Neural cell (in vitro differentiated cells): ENCODE measurements around the gene ATP2C2. TPM values are rescaled to one million over a fixed set of nuclear protein-coding genes. Genes with fewer than 3 reads are reported as not detected.

ENCODE experiments used
- H2AFZ ChIP-seq: fragments of 200-600, 300-800 bp; sonication (generic), shearing (Covaris generic); 2 replicates; pipeline ENCODE4 v1.6.0; 2014; ENCODE audit warnings: low read depth, mild to moderate bottlenecking, antibody characterized with exemption, low read length, moderate library complexity
- H3F3A ChIP-seq: fragments of 200-600 bp; shearing (Covaris generic); 2 replicates; pipeline ENCODE4 v1.6.1; 2016; ENCODE audit warnings: mild to moderate bottlenecking, moderate library complexity, mixed read lengths, antibody characterized with exemption, low read length; ENCODE audit not compliant: insufficient read depth, poor library complexity, severe bottlenecking
- H3K27ac ChIP-seq: fragments of 200-600, 300-800 bp; sonication (generic), shearing (Covaris generic); 2 replicates; pipeline ENCODE4 v1.5.1; 2014; ENCODE audit warnings: mild to moderate bottlenecking, low read length, moderate library complexity
- H3K27me3 ChIP-seq: fragments of 300-800, 200-600 bp; sonication (generic), shearing (Covaris generic); 2 replicates; pipeline ENCODE4 v1.6.0; 2014; ENCODE audit warnings: mild to moderate bottlenecking, low read depth, low read length, moderate library complexity; ENCODE audit not compliant: insufficient read depth
- H3K36me3 ChIP-seq: fragments of 300-800, 200-600 bp; sonication (generic), shearing (Covaris generic); 2 replicates; pipeline ENCODE4 v1.5.1; 2014; ENCODE audit warnings: mild to moderate bottlenecking, antibody characterized with exemption, low read length, moderate library complexity; ENCODE audit not compliant: insufficient read depth
- H3K4me2 ChIP-seq: fragments of 300-800, 200-600 bp; sonication (generic), shearing (Covaris generic); 2 replicates; pipeline ENCODE4 v1.6.0; 2014; ENCODE audit warnings: mild to moderate bottlenecking, low read length
- H3K4me3 ChIP-seq: fragments of 300-800, 200-600 bp; sonication (generic), shearing (Covaris generic); 2 replicates; pipeline ENCODE4 v1.5.1; 2014; ENCODE audit warnings: mild to moderate bottlenecking, low read length, moderate library complexity
- H3K79me2 ChIP-seq: fragments of 200-600 bp; shearing (Covaris generic); replicated peaks from 2 replicates; pipeline ENCODE4 v1.6.0; 2014; ENCODE audit warnings: mild to moderate bottlenecking, low read length, moderate library complexity; ENCODE audit not compliant: insufficient read depth
- H3K9ac ChIP-seq: fragments of 300-800, 200-600 bp; sonication (generic), shearing (Covaris generic); 2 replicates; pipeline ENCODE4 v1.6.1; 2016; ENCODE audit warnings: mild to moderate bottlenecking, low read length, mixed read lengths
- H3K9me2 ChIP-seq: fragments of 200-600 bp; shearing (Covaris generic); 2 replicates; pipeline ENCODE4 v1.6.1; 2016; ENCODE audit warnings: mild to moderate bottlenecking, low read length, mixed read lengths; ENCODE audit not compliant: insufficient read depth
- H3K9me3 ChIP-seq: fragments of 200-600, 300-800 bp; sonication (generic), shearing (Covaris generic); 2 replicates; pipeline ENCODE4 v1.6.1; 2016; ENCODE audit warnings: mild to moderate bottlenecking, mixed run types, low read length, moderate library complexity, mixed read lengths
- H4K20me1 ChIP-seq: fragments of 200-600 bp; shearing (Covaris generic); 2 replicates; pipeline ENCODE4 v1.6.1; 2016; ENCODE audit warnings: mild to moderate bottlenecking, mixed run types; ENCODE audit not compliant: insufficient read depth
- EP300 ChIP-seq: fragments of 450-650 bp; conservative IDR thresholded peaks from 2 replicates; pipeline ENCODE4 v1.6.1; 2014; ENCODE audit warnings: antibody characterized with exemption, mild to moderate bottlenecking, moderate library complexity; ENCODE audit not compliant: poor library complexity, severe bottlenecking
- EZH2 ChIP-seq: fragments of 200-600, 300-800 bp; shearing (Covaris generic), sonication (generic); IDR thresholded peaks from 2 replicates; pipeline ENCODE4 v1.6.1; 2014; ENCODE audit warnings: antibody characterized with exemption, low read length, borderline replicate concordance, mild to moderate bottlenecking; ENCODE audit not compliant: insufficient read depth, poor library complexity, severe bottlenecking
- MXI1 ChIP-seq: fragments of 450-650 bp; conservative IDR thresholded peaks from 2 replicates; pipeline ENCODE4 v1.6.1; 2014; ENCODE audit warnings: antibody characterized with exemption, mild to moderate bottlenecking; ENCODE audit not compliant: poor library complexity, severe bottlenecking
- POLR2AphosphoS5 ChIP-seq: IDR thresholded peaks from 2 replicates; pipeline ENCODE4 v1.6.1; 2012
- RAD21 ChIP-seq: fragments of 450-650 bp; conservative IDR thresholded peaks from 2 replicates; pipeline ENCODE4 v1.6.1; 2014; ENCODE audit warnings: antibody characterized with exemption, mild to moderate bottlenecking, moderate library complexity
- SMC3 ChIP-seq: fragments of 450-650 bp; conservative IDR thresholded peaks from 2 replicates; pipeline ENCODE4 v1.6.1; 2014; ENCODE audit warnings: antibody characterized with exemption, mild to moderate bottlenecking, moderate library complexity; ENCODE audit not compliant: poor library complexity
- TAF1 ChIP-seq: IDR thresholded peaks from 2 replicates; pipeline ENCODE4 v1.6.1; 2012; ENCODE audit warnings: low read depth
- polyA plus RNA-seq: library from polyadenylated mRNA; depleted of rRNA; stranded (reverse); fragments of >200 nt; gene quantifications from 2 replicates; pipeline ENCODE4 v1.2.3, GENCODE V29; 2014
- TF ChIP-seq, protein P1 (sequence below): IDR thresholded peaks from 2 replicates; pipeline ENCODE4 v1.6.1; 2012; ENCODE audit warnings: borderline replicate concordance
- TF ChIP-seq, protein P2 (sequence below): fragments of 450-650 bp; IDR thresholded peaks from 2 replicates; pipeline ENCODE4 v1.5.1; 2014; ENCODE audit warnings: antibody characterized with exemption, mild to moderate bottlenecking, moderate library complexity; ENCODE audit not compliant: poor library complexity, severe bottlenecking

The ATP2C2 gene
- polyA plus RNA-seq, 1 donor from 2014 or later: not detected

DNA sequence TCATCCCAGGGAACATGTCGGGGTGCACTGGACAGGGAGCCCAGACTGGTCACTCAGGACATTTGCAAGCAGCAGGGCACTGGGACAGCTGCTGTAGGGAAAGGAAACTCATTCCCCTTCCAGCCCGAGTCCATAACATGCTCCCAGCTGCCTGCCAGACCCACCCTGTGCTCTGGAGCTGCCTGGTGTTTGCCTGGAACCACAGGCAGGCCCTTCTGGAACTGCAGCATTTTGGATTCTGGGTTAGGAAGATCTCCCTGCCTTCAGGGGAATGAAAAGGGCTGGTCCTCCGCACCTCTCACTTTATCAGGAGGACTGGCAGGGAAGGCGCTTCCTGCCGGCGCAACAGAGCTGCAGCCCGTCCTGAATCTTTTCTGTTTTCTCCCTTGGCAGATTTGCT is 94.9 kb downstream of the ATP2C2 start:
- Histone ChIP-seq H3K79me2 (no peaks in the 10 kb centered on the region), H3F3A (no peaks in the 10 kb centered on the region), H3K27ac (no peak overlapping the region), H3K4me2 (no peak overlapping the region), H3K27me3 (no peaks in the 10 kb centered on the region), H3K9me2 (no peaks in the 10 kb centered on the region), H2AFZ (no peak overlapping the region), H3K4me3 (no peak overlapping the region), H4K20me1 (no peaks in the 10 kb centered on the region), H3K9ac (no peak overlapping the region), H3K9me3 (peaks cover 14% of the 10 kb centered on the region), H3K36me3 (peaks cover 20% of the 10 kb centered on the region)
- TF ChIP-seq SMC3 (no peak), EP300 (no peak), POLR2AphosphoS5 (no peak), TAF1 (no peak)

DNA sequence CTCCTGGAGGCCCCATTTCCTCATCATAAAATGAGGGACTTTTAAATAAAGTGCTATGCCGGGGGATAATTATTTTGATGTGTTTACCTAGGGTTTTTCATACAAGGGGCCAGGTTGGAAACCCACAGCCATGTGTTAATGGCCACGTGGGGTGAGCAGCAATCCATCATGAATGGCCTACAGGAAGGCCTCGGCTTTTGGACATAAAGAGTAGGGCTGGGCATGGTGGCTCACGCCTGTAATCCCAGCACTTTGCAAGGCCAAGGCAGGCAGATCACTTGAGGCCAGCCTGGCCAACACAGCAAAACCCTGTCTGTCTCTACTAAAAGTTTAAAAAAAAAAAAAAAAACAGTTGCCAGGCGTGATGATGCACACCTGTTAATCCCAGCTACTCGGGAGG is 95.8 kb downstream of the ATP2C2 start:
- Histone ChIP-seq H3K4me2 (no peak overlapping the region), H3K9ac (no peak overlapping the region), H3K27me3 (no peaks in the 10 kb centered on the region), H3K4me3 (no peak overlapping the region), H3K27ac (no peak overlapping the region), H3K9me2 (no peaks in the 10 kb centered on the region), H2AFZ (no peak overlapping the region), H4K20me1 (no peaks in the 10 kb centered on the region), H3F3A (no peaks in the 10 kb centered on the region), H3K79me2 (no peaks in the 10 kb centered on the region), H3K36me3 (peaks cover 21% of the 10 kb centered on the region), H3K9me3 (peaks cover 14% of the 10 kb centered on the region)
- TF ChIP-seq EZH2: no peak
- no peak for TF ChIP-seq SMC3
- no peak for TF ChIP-seq TAF1
- TF ChIP-seq, protein P1, sequence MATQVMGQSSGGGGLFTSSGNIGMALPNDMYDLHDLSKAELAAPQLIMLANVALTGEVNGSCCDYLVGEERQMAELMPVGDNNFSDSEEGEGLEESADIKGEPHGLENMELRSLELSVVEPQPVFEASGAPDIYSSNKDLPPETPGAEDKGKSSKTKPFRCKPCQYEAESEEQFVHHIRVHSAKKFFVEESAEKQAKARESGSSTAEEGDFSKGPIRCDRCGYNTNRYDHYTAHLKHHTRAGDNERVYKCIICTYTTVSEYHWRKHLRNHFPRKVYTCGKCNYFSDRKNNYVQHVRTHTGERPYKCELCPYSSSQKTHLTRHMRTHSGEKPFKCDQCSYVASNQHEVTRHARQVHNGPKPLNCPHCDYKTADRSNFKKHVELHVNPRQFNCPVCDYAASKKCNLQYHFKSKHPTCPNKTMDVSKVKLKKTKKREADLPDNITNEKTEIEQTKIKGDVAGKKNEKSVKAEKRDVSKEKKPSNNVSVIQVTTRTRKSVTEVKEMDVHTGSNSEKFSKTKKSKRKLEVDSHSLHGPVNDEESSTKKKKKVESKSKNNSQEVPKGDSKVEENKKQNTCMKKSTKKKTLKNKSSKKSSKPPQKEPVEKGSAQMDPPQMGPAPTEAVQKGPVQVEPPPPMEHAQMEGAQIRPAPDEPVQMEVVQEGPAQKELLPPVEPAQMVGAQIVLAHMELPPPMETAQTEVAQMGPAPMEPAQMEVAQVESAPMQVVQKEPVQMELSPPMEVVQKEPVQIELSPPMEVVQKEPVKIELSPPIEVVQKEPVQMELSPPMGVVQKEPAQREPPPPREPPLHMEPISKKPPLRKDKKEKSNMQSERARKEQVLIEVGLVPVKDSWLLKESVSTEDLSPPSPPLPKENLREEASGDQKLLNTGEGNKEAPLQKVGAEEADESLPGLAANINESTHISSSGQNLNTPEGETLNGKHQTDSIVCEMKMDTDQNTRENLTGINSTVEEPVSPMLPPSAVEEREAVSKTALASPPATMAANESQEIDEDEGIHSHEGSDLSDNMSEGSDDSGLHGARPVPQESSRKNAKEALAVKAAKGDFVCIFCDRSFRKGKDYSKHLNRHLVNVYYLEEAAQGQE: no peak

DNA sequence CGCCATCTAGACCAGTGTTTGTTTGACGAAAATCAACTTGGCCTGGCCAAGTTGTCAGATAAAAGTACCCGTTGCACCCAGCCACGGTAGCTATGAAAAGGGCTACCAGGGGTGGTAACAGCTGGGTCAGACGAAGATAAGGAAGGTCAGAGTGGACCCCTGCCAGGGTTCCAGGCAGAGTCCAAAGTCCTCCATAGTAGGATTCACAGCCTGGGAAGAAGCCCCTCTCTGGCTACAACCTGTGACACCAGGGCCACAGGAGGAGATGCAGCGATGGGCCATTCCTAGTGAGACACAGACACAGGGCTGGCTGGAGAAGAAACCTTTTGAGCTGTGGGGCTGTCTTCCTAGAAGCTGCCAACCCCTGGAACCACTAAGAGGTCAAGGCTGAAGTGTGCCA is 96.8 kb downstream of the ATP2C2 start:
- Histone ChIP-seq H3K9me3 (peaks cover 14% of the 10 kb centered on the region), H3K36me3 (peaks cover 21% of the 10 kb centered on the region), H3K9ac (no peak overlapping the region), H3K79me2 (no peaks in the 10 kb centered on the region), H2AFZ (no peak overlapping the region), H4K20me1 (no peaks in the 10 kb centered on the region), H3K27ac (no peak overlapping the region), H3K27me3 (no peaks in the 10 kb centered on the region), H3K4me3 (no peak overlapping the region), H3F3A (no peaks in the 10 kb centered on the region), H3K9me2 (no peaks in the 10 kb centered on the region), H3K4me2 (no peak overlapping the region)
- no peak for TF ChIP-seq TAF1
- no peak for TF ChIP-seq SMC3
- no peak for TF ChIP-seq MXI1
- TF ChIP-seq, protein P2, sequence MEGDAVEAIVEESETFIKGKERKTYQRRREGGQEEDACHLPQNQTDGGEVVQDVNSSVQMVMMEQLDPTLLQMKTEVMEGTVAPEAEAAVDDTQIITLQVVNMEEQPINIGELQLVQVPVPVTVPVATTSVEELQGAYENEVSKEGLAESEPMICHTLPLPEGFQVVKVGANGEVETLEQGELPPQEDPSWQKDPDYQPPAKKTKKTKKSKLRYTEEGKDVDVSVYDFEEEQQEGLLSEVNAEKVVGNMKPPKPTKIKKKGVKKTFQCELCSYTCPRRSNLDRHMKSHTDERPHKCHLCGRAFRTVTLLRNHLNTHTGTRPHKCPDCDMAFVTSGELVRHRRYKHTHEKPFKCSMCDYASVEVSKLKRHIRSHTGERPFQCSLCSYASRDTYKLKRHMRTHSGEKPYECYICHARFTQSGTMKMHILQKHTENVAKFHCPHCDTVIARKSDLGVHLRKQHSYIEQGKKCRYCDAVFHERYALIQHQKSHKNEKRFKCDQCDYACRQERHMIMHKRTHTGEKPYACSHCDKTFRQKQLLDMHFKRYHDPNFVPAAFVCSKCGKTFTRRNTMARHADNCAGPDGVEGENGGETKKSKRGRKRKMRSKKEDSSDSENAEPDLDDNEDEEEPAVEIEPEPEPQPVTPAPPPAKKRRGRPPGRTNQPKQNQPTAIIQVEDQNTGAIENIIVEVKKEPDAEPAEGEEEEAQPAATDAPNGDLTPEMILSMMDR: no peak
- TF ChIP-seq, protein P1: no peak
- no peak for TF ChIP-seq RAD21
- no peak for TF ChIP-seq POLR2AphosphoS5
- TF ChIP-seq EZH2: no peak
- no peak for TF ChIP-seq EP300
